ENCODE data around the gene CIDEB. TPM values are rescaled to one million over a fixed set of nuclear protein-coding genes. Genes with fewer than 3 reads are reported as not detected.

The CIDEB gene
- total RNA-seq, 1 donor from 2014 or later = 16.4 TPM

GRCh38 chr14:24322672-24323071 is 14.9 kb upstream of the CIDEB start:
- ATAC-seq = no peak
- no peaks in the 10 kb centered on the region for H3K27me3 ChIP-seq (ENCODE audit: low read depth)
- peak; percentile 36 for DNase-seq

GRCh38 chr14:24321212-24321975 is 13.6 kb upstream of the CIDEB start:
- ATAC-seq (no peak), DNase-seq (peak; percentile 21)
- peaks cover 10% of the 10 kb centered on the region for H3K4me1 ChIP-seq
- intact Hi-C loops (cut with DNase I) = no loop called here
- no peaks in the 10 kb centered on the region for H3K27me3 ChIP-seq (ENCODE audit: low read depth)
- H3K36me3 ChIP-seq = peaks cover 9% of the 10 kb centered on the region
- H3K9me3 ChIP-seq = no peaks in the 10 kb centered on the region
- H3K4me3 ChIP-seq = no peak overlapping the region
- TF ChIP-seq CTCF (IDR thresholded peaks at IDR 0.05) = no peak
- H3K27ac ChIP-seq = no peak overlapping the region

More at GRCh38 chr14:24322672-24323071, 14.9 kb upstream of the CIDEB start:
- Histone ChIP-seq H3K4me1 (peaks cover 7% of the 10 kb centered on the region), H3K27ac (no peak overlapping the region), H3K4me3 (no peak overlapping the region), H3K36me3 (peaks cover 9% of the 10 kb centered on the region), H3K9me3 (no peaks in the 10 kb centered on the region)
- intact Hi-C loops (cut with DNase I) = no loop called here
- no peak for TF ChIP-seq CTCF (IDR thresholded peaks at IDR 0.05)

GRCh38 chr14:24317141-24317928 is 9.6 kb upstream of the CIDEB start:
- TF ChIP-seq CTCF (IDR thresholded peaks at IDR 0.05) = no peak
- DNase-seq (no peak), ATAC-seq (no peak)
- Histone ChIP-seq H3K4me3 (no peak overlapping the region), H3K4me1 (peaks cover 51% of the 10 kb centered on the region), H3K36me3 (peaks cover 6% of the 10 kb centered on the region), H3K27ac (no peak overlapping the region), H3K9me3 (no peaks in the 10 kb centered on the region), H3K27me3 (ENCODE audit: low read depth) (no peaks in the 10 kb centered on the region)
- intact Hi-C loops (cut with DNase I) = no loop called here

- H3K36me3 ChIP-seq = peaks cover 2% of the 10 kb centered on the region
- no peaks in the 10 kb centered on the region for H3K27me3 ChIP-seq (ENCODE audit: low read depth)
- H3K4me1 ChIP-seq = peaks cover 58% of the 10 kb centered on the region
- TF ChIP-seq CTCF (IDR thresholded peaks at IDR 0.05) = no peak
- ATAC-seq (peak; percentile 1 to 4), DNase-seq (no peak)
- intact Hi-C loops (cut with DNase I) = no loop called here
- H3K4me3 ChIP-seq = peak overlapping the region; percentile 19
- no peaks in the 10 kb centered on the region for H3K9me3 ChIP-seq
- H3K27ac ChIP-seq = peak overlapping the region; percentile 92
These were observed 8.8 kb upstream of the CIDEB start for GRCh38 chr14:24316597-24316950.

- Histone ChIP-seq H3K36me3 (no peaks in the 10 kb centered on the region), H3K4me3 (peak overlapping the region; percentile 19), H3K27me3 (ENCODE audit: low read depth) (no peaks in the 10 kb centered on the region), H3K27ac (peak overlapping the region; percentile 92), H3K9me3 (no peaks in the 10 kb centered on the region), H3K4me1 (peaks cover 64% of the 10 kb centered on the region)
- DNase-seq (peak; percentile 71), ATAC-seq (peak; percentile 38 to 56)
- intact Hi-C loops (cut with DNase I) = no loop called here
- peak; percentile 38 for TF ChIP-seq CTCF (IDR thresholded peaks at IDR 0.05)
These were observed 8.2 kb upstream of the CIDEB start for GRCh38 chr14:24315807-24316596.
